HCT116 (cell line): ENCODE results near the gene PYGO2. TPM values are rescaled to one million over a fixed set of nuclear protein-coding genes. Genes with fewer than 3 reads are reported as not detected.

Experiments
- ATAC-seq: fragments of 200-7000 bp; cut with Tn5 transposase; 2 replicates; pipeline ENCODE4 v1.9.1; 2020; ENCODE audit warnings: mild to moderate bottlenecking, moderate library complexity
- BruUV-seq: library from RNA; stranded (reverse); fragments of 400-500 nt; replicated peaks from 2 replicates; lab custom pipeline; 2021; lab: Mats Ljungman, UMichigan
- CTCF ChIA-PET: fragments of 300-600 bp; sonication (Branson Sonifier 250); formaldehyde crosslinking; loops from one replicate; lab custom pipeline; 2021; ENCODE audit warnings: antibody characterized with exemption; lab: Charles Lee
- POLR2A ChIA-PET: fragments of 300-600, 350-600 bp; sonication (Branson Sonifier 250); formaldehyde crosslinking; loops from one replicate; lab custom pipeline; 2021; ENCODE audit warnings: antibody characterized with exemption; lab: Charles Lee
- RAD21 ChIA-PET, 2 experiments: fragments of 300-600 bp; sonication (Branson Sonifier 250); formaldehyde crosslinking; loops; one replicate each; lab custom pipeline; 2023; ENCODE audit warnings: low total read pairs in 2 of 2; ENCODE audit not compliant: uncharacterized antibody in 2 of 2, unreplicated experiment in 2 of 2, low non-redundant PET in 1 of 2; lab: Charles Lee
- DNase-seq: peaks from one replicate; pipeline ENCODE4 v3.0.0-alpha.2; 2010; ENCODE audit warnings: low read depth, low spot score
- H2AFZ ChIP-seq: fragments of 200-600 bp; shearing (Covaris generic), sonication (generic); 2 replicates; pipeline ENCODE4 v1.6.1; 2017; ENCODE audit warnings: low read depth, mixed run types, mixed read lengths, antibody characterized with exemption, low read length; ENCODE audit not compliant: poor library complexity, severe bottlenecking
- H3K27ac ChIP-seq: 2 replicates; pipeline ENCODE4 v1.5.1; 2012; ENCODE audit warnings: low read depth, low read length
- H3K27me3 ChIP-seq: fragments of 200-600 bp; sonication (generic); 2 replicates; pipeline ENCODE4 v1.6.1; 2016; ENCODE audit warnings: mixed run types, low read length, mixed read lengths; ENCODE audit not compliant: insufficient read depth
- H3K36me3 ChIP-seq, 2 experiments: fragments of 200-500 bp in 1 of 2; fragments of 200-600 bp in 1 of 2; sonication (Bioruptor generic) in 1 of 2; sonication (generic) in 1 of 2; 2 replicates each; pipeline versions ENCODE4 v1.5.1 to v1.6.1; 2014 to 2016; ENCODE audit warnings: low read length in 2 of 2, inconsistent platforms in 1 of 2, mixed read lengths in 1 of 2, mixed run types in 1 of 2; ENCODE audit not compliant: insufficient read depth in 2 of 2, control insufficient read depth in 1 of 2
- H3K4me1 ChIP-seq, 2 experiments: fragments of 200-600 bp in 1 of 2; sonication (generic) in 1 of 2; 2 replicates each; pipeline versions ENCODE4 v1.5.1 to v1.6.1; 2012 to 2017; ENCODE audit warnings: low read length in 2 of 2, inconsistent platforms in 1 of 2, mild to moderate bottlenecking in 1 of 2, mixed read lengths in 1 of 2, mixed run types in 1 of 2, moderate library complexity in 1 of 2; ENCODE audit not compliant: insufficient read depth in 2 of 2, control insufficient read depth in 1 of 2
- H3K4me2 ChIP-seq: fragments of 200-600 bp; sonication (generic); 2 replicates; pipeline ENCODE4 v1.6.1; 2017; ENCODE audit warnings: mixed run types, low read length, mixed read lengths
- H3K4me3 ChIP-seq, 2 experiments: fragments of 200-600 bp in 1 of 2; sonication (generic) in 1 of 2; replicated peaks in 1 of 2; 2 replicates each; pipeline ENCODE4 v1.5.1; 2011 to 2016; ENCODE audit warnings: low read length in 2 of 2, control low read depth in 1 of 2, low read depth in 1 of 2, mild to moderate bottlenecking in 1 of 2, mixed read lengths in 1 of 2, mixed run types in 1 of 2
- H3K79me2 ChIP-seq: fragments of 200-600 bp; sonication (generic); 2 replicates; pipeline ENCODE4 v1.6.1; 2017; ENCODE audit warnings: mild to moderate bottlenecking, mixed run types, low read length, moderate library complexity, mixed read lengths; ENCODE audit not compliant: insufficient read depth
- H3K9ac ChIP-seq: fragments of 200-600 bp; sonication (generic); 2 replicates; pipeline ENCODE4 v1.6.1; 2016; ENCODE audit warnings: low read length, mixed read lengths
- H3K9me2 ChIP-seq: fragments of 200-600 bp; sonication (generic), shearing (Covaris generic); 2 replicates; pipeline ENCODE4 v1.6.1; 2017; ENCODE audit warnings: mixed run types, mild to moderate bottlenecking, moderate library complexity; ENCODE audit not compliant: insufficient read depth
- H3K9me3 ChIP-seq, 2 experiments: fragments of 200-500 bp in 1 of 2; fragments of 200-600 bp in 1 of 2; sonication (Bioruptor generic) in 1 of 2; sonication (generic) in 1 of 2; 2 replicates each; pipeline ENCODE4 v1.6.1; 2014 to 2017; ENCODE audit warnings: low read length in 2 of 2, mixed read lengths in 2 of 2, inconsistent platforms in 1 of 2, low read depth in 1 of 2, mild to moderate bottlenecking in 1 of 2, mixed run types in 1 of 2, moderate library complexity in 1 of 2; ENCODE audit not compliant: control insufficient read depth in 1 of 2, insufficient read depth in 1 of 2
- H4K20me1 ChIP-seq: fragments of 200-600 bp; sonication (generic), shearing (Covaris generic); 2 replicates; pipeline ENCODE4 v1.6.1; 2017; ENCODE audit warnings: mixed run types, mild to moderate bottlenecking, moderate library complexity; ENCODE audit not compliant: insufficient read depth
- ATF3 ChIP-seq: IDR thresholded peaks from 2 replicates; pipeline ENCODE4 v1.6.1; 2012
- CTCF ChIP-seq, 3 experiments: fragments of 200-600 bp in 1 of 3; sonication (generic) in 1 of 3; IDR thresholded peaks in 2 of 3; conservative IDR thresholded peaks in 1 of 3; 2 replicates each; pipeline ENCODE4 v1.5.1; 2012 to 2017; ENCODE audit warnings: low read depth in 2 of 3, low read length in 2 of 3, antibody characterized with exemption in 1 of 3, borderline replicate concordance in 1 of 3, control low read depth in 1 of 3, mild to moderate bottlenecking in 1 of 3, mixed read lengths in 1 of 3, mixed run types in 1 of 3, moderate library complexity in 1 of 3; ENCODE audit not compliant: insufficient read depth in 1 of 3
- FOSL1 ChIP-seq: IDR thresholded peaks from 2 replicates; pipeline ENCODE4 v1.6.1; 2012; ENCODE audit warnings: low read depth
- JUND ChIP-seq: IDR thresholded peaks from 2 replicates; pipeline ENCODE4 v1.6.1; 2012
- POLR2A ChIP-seq: IDR thresholded peaks from 2 replicates; pipeline ENCODE4 v1.7.0; 2011; ENCODE audit warnings: borderline replicate concordance; ENCODE audit not compliant: insufficient read depth, insufficient read length; ENCODE audit errors: extremely low read depth
- ZBTB33 ChIP-seq: IDR thresholded peaks from 2 replicates; pipeline ENCODE4 v1.6.1; 2011; ENCODE audit warnings: mild to moderate bottlenecking, low read length, moderate library complexity; ENCODE audit not compliant: insufficient replicate concordance; ENCODE audit errors: extremely low read depth
- ZNF274 ChIP-seq: fragments of 200-500 bp; sonication (Bioruptor generic); IDR thresholded peaks from 2 replicates; pipeline ENCODE4 v1.6.1; 2014; ENCODE audit warnings: mild to moderate bottlenecking, low read depth, low read length, inconsistent platforms
- intact Hi-C: fragments of 100-400 bp; cut with micrococcal nuclease; formaldehyde crosslinking; loops from 2 replicates; pipeline ENCODE4 v1.10.0; 2022
- total RNA-seq: library from RNA; stranded (reverse); gene quantifications from one replicate; pipeline ENCODE4 v1.2.1, GENCODE V29; 2021; ENCODE audit not compliant: unreplicated experiment

The PYGO2 gene
- total RNA-seq, 1 experiment from 2014 or later = 37.2 TPM

GRCh38 chr1:154940651-154941194 is 20.9 kb downstream of the PYGO2 start:
- H4K20me1 ChIP-seq = no peaks in the 10 kb centered on the region
- RAD21 ChIA-PET = no interaction called here
- intact Hi-C loops = no loop called here
- H3K27ac ChIP-seq = no peak overlapping the region
- H3K36me3 ChIP-seq = no peaks in the 10 kb centered on the region
- no peak overlapping the region for H2AFZ ChIP-seq
- no peaks in the 10 kb centered on the region for H3K79me2 ChIP-seq
- no peaks in the 10 kb centered on the region for H3K27me3 ChIP-seq
- H3K9ac ChIP-seq = no peak overlapping the region
- DNase-seq = no peak
- peaks cover 12 to 41% of the 10 kb centered on the region in 2 experiments for H3K4me1 ChIP-seq
- BruUV-seq = no TSS peak
- TF ChIP-seq ATF3 (no peak), FOSL1 (no peak), CTCF (IDR thresholded peaks at IDR 0.05 in 2 of 3, conservative IDR thresholded peaks at IDR 0.05 in 1 of 3; ENCODE audit: borderline replicate concordance in 1 of 3, insufficient read depth in 1 of 3, low read depth in 2 of 3, low read length in 2 of 3) (no peak), ZNF274 (no peak), ZBTB33 (no peak), POLR2A (no peak), JUND (no peak)
- H3K4me2 ChIP-seq = no peak overlapping the region
- CTCF ChIA-PET = interaction anchor here (1.1 to 1.5 kb wide), 2 partner anchors 271 to 381 kb away, joined by 3 read pairs; no protein-coding TSS in a partner anchor
- no peak for ATAC-seq
- POLR2A ChIA-PET = interaction anchor here (0.8 kb wide), 1 partner anchor 9 kb away, joined by 3 read pairs; no protein-coding TSS in a partner anchor
- no peaks in the 10 kb centered on the region for H3K9me2 ChIP-seq
- H3K9me3 ChIP-seq = no peaks in the 10 kb centered on the region
- H3K4me3 ChIP-seq = no peak overlapping the region
